ENCODE data around the gene FILIP1.

DNA sequence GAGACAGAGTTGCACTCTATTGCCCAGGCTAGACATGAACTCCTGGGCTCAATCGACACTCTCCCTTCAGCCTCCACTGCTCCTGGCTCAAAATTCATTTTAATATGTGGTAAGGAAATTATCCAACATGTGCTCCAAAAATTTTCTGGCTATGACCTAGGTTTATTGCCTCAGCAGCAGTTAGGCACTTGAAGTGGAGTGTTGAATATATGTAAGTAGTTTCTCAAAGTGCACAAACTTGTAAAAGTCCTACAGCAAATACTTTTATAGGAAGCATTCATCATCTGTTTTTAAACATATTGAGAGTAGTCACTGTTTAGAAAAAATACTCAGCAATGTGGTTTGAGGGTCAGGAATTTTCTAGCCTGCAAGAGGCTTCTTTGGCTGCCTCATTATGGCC is 13.2 kb downstream of the FILIP1 start:
- TF ChIP-seq, protein P1, sequence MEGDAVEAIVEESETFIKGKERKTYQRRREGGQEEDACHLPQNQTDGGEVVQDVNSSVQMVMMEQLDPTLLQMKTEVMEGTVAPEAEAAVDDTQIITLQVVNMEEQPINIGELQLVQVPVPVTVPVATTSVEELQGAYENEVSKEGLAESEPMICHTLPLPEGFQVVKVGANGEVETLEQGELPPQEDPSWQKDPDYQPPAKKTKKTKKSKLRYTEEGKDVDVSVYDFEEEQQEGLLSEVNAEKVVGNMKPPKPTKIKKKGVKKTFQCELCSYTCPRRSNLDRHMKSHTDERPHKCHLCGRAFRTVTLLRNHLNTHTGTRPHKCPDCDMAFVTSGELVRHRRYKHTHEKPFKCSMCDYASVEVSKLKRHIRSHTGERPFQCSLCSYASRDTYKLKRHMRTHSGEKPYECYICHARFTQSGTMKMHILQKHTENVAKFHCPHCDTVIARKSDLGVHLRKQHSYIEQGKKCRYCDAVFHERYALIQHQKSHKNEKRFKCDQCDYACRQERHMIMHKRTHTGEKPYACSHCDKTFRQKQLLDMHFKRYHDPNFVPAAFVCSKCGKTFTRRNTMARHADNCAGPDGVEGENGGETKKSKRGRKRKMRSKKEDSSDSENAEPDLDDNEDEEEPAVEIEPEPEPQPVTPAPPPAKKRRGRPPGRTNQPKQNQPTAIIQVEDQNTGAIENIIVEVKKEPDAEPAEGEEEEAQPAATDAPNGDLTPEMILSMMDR (IDR thresholded peaks at IDR 0.05 in 4 of 5, conservative IDR thresholded peaks at IDR 0.05 in 1 of 5), result no peak
- TF ChIP-seq POLR2A (IDR thresholded peaks at IDR 0.05), result no peak
